Breast epithelium (tissue), 4 donors: ENCODE results near the gene KRT26. TPM values are rescaled to one million over a fixed set of nuclear protein-coding genes. Genes with fewer than 3 reads are reported as not detected.

ENCODE experiments used
- DNase-seq, 2 donors: peaks; one replicate each; pipeline ENCODE4 v3.0.0-alpha.2; 2019; ENCODE audit warnings: low spot score in 2 of 2
- H3K27ac ChIP-seq, 2 donors: fragments of 200-600 bp; sonication (generic) in 1 of 2; one replicate each; pipeline ENCODE4 v1.5.1; 2016 to 2019; ENCODE audit warnings: mild to moderate bottlenecking in 1 of 2
- H3K27me3 ChIP-seq, 2 donors: fragments of 200-600 bp; sonication (generic) in 1 of 2; one replicate each; pipeline versions ENCODE4 v1.5.1 to v1.6.0; 2017 to 2019; ENCODE audit warnings: control low read depth in 1 of 2, mild to moderate bottlenecking in 1 of 2
- H3K36me3 ChIP-seq: fragments of 200-600 bp; one replicate; pipeline ENCODE4 v1.5.1; 2019
- H3K4me1 ChIP-seq, 2 donors: fragments of 200-600 bp; sonication (generic); one replicate each; pipeline ENCODE4 v1.5.1; 2016 to 2019; ENCODE audit warnings: control low read depth in 1 of 2
- H3K4me3 ChIP-seq, 3 donors: fragments of 200-600 bp; sonication (generic); 1 replicate in 2 of 3; 2 replicates in 1 of 3; pipeline ENCODE4 v1.5.1; 2016 to 2019; ENCODE audit warnings: mild to moderate bottlenecking in 3 of 3, moderate library complexity in 2 of 3
- H3K9me3 ChIP-seq, 2 donors: fragments of 200-600 bp; sonication (generic) in 1 of 2; one replicate each; pipeline ENCODE4 v1.5.1; 2016 to 2019; ENCODE audit warnings: control low read depth in 1 of 2
- POLR2A ChIP-seq: fragments of 450-650 bp; IDR thresholded peaks from one replicate; pipeline ENCODE4 v1.6.1; 2016; ENCODE audit warnings: antibody characterized with exemption, mild to moderate bottlenecking, moderate library complexity
- POLR2AphosphoS5 ChIP-seq, 3 donors: sonication (generic); formaldehyde crosslinking; IDR thresholded peaks; one replicate each; pipeline ENCODE4 v1.6.1; 2017; ENCODE audit warnings: antibody characterized with exemption in 3 of 3
- intact Hi-C: fragments of 100-400 bp; cut with DNase I; formaldehyde crosslinking; loops from one replicate; pipeline ENCODE4 v1.15.1; 2023; ENCODE audit warnings: low total_unique reads
- total RNA-seq, 3 donors: library from RNA; depleted of rRNA; stranded (reverse); fragments of >200 nt; gene quantifications; one replicate each; pipeline ENCODE4 v1.1.0, GENCODE V29; 2016
- TF ChIP-seq, protein P1 (sequence below), 3 donors: fragments of 450-650 bp; IDR thresholded peaks; one replicate each; pipeline ENCODE4 v1.5.1; 2016 to 2017; ENCODE audit warnings: antibody characterized with exemption in 3 of 3, mild to moderate bottlenecking in 3 of 3, moderate library complexity in 3 of 3

KRT26 gene
- total RNA-seq, 3 donors from 2014 or later: not detected

DNA sequence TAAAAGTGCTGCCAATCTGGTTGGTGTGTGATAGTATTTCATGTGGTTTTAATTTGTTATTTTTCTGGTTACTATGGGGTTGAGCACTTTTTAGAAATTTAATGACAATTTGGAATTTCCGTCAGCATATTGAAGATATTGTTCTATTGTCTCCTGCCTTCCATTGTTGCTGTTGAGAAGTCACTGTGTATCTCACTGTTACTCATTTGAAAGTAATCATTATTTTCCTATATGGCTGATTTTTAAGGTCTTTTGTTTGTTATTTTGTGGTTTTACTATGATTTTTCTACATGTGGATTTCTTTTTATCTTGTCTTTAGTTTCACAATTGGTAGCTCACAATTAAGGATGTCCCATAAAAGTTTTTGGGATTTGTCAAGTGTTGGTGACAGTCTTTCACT lies 8.2 kb downstream of the KRT26 start:
- Histone ChIP-seq H3K4me1 (no peaks in the 10 kb centered on the region), H3K9me3 (peaks cover 25 to 38% of the 10 kb centered on the region in 2 donors), H3K27ac (no peak overlapping the region), H3K27me3 (peaks cover 0 to 3% of the 10 kb centered on the region in 2 donors), H3K4me3 (no peak overlapping the region), H3K36me3 (no peaks in the 10 kb centered on the region)
- DNase-seq: no peak
- intact Hi-C loops: no loop called here
- TF ChIP-seq POLR2AphosphoS5 (IDR thresholded peaks at IDR 0.05): no peak
- TF ChIP-seq, protein P1, sequence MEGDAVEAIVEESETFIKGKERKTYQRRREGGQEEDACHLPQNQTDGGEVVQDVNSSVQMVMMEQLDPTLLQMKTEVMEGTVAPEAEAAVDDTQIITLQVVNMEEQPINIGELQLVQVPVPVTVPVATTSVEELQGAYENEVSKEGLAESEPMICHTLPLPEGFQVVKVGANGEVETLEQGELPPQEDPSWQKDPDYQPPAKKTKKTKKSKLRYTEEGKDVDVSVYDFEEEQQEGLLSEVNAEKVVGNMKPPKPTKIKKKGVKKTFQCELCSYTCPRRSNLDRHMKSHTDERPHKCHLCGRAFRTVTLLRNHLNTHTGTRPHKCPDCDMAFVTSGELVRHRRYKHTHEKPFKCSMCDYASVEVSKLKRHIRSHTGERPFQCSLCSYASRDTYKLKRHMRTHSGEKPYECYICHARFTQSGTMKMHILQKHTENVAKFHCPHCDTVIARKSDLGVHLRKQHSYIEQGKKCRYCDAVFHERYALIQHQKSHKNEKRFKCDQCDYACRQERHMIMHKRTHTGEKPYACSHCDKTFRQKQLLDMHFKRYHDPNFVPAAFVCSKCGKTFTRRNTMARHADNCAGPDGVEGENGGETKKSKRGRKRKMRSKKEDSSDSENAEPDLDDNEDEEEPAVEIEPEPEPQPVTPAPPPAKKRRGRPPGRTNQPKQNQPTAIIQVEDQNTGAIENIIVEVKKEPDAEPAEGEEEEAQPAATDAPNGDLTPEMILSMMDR (IDR thresholded peaks at IDR 0.05): no peak

DNA sequence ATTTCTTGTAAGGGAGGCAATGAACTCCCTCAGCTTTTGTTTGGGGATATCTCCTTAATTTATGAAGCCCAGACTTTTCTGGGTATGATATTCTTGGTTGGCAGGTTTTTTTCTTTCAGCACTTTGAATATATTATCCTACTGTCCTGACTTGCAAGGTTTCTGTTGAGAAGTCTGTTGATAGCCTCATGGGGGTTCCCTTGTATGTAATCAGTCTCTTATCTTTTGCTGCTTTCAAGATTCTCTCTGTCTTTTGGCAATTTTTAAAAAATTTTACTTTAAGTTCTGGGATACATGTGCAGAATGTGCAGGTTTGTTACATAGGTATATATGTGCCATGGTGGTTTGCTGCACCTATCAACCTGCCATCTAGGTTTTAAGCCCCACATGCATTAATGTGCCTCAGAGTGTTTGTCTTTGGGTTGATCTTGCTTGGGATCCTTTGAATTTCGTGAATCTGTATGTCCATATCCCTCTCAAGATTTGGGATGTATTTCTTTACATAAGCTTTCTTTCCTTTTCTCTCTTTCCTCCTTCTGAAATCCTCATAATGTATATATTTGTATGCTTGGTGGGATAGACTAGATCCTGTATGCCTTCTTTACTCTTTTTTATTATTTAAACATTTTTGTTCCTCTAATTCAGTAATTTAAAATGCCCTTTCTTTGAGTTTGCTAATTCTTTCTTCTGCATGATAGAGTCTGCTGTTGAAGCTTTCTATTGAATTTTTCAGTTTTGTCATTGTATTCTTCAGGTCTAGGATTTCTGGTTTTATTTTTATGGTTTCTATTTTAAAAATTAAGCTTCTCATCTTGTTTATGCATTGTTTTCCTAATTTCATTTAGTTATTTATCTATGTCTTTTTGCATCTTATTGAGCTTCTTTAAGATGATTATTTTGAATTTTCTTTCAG lies 11.6 kb downstream of the KRT26 start:
- intact Hi-C loops: no loop called here
- no peak overlapping the region for H3K4me3 ChIP-seq
- DNase-seq: no peak
- H3K36me3 ChIP-seq: no peaks in the 10 kb centered on the region
- no peaks in the 10 kb centered on the region for H3K4me1 ChIP-seq
- H3K27ac ChIP-seq: no peak overlapping the region
- H3K27me3 ChIP-seq: peaks cover 0 to 3% of the 10 kb centered on the region in 2 donors
- TF ChIP-seq POLR2AphosphoS5 (IDR thresholded peaks at IDR 0.05) (no peak), POLR2A (no peak)
- TF ChIP-seq, protein P1 (IDR thresholded peaks at IDR 0.05): no peak
- peaks cover 25 to 55% of the 10 kb centered on the region in 2 donors for H3K9me3 ChIP-seq

DNA sequence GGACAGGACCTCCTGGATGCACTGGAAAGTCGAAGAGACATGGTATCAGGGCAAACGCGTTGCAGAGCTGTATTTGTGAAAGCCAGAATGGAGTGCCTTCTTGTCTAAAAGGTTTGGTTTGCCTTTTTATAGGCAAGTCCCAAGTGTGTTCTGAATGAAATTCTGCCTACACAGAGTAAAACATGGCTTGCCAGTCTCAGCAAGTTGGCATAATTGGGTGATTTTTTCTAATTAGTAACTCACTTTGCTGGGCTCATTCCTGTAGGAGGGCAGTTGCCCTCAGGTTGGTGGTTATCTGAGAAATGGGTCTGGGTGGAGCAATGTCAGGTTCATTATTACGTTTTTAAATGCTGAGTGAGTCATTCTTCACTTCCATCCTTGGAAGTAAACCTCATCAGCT lies 16.8 kb downstream of the KRT26 start, which contains the start of gene KRT25:
Gene KRT25, minus strand, starts transcription at position 101 of the 400 bp plus-strand sequence. Its CDS starts 60 bp downstream, at position 41.
- no peak for DNase-seq
- no peaks in the 10 kb centered on the region for H3K36me3 ChIP-seq
- peaks cover 4 to 29% of the 10 kb centered on the region in 2 donors for H3K9me3 ChIP-seq
- no peaks in the 10 kb centered on the region for H3K4me1 ChIP-seq
- no peaks in the 10 kb centered on the region for H3K27me3 ChIP-seq
- H3K27ac ChIP-seq: no peak within 1 kb of the TSS
- TF ChIP-seq, protein P1 (IDR thresholded peaks at IDR 0.05): no peak
- TF ChIP-seq POLR2A (no peak), POLR2AphosphoS5 (IDR thresholded peaks at IDR 0.05) (no peak)
- no peak within 1 kb of the TSS for H3K4me3 ChIP-seq
- intact Hi-C loops: no loop called here

DNA sequence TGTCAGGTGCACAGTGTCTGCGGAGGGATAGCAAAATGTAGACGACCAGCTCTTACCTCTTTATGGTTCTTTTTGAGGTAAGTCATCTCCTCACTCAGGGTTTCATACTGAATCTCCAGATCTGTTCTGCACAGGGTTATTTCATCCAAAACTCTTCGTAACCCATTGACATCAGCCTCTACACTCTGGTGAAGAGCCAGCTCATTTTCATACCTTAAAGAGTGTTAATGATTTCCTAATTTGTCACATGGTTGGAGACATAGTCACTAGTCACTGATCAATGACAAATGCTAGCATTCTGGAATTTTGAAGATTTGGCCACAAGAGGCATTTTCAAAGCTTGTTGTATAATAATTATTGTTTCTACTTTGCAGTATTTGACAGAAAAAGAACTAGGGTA lies 18.2 kb downstream of the KRT26 start:
- TF ChIP-seq POLR2AphosphoS5 (IDR thresholded peaks at IDR 0.05): no peak
- TF ChIP-seq, protein P1 (IDR thresholded peaks at IDR 0.05): no peak
- Histone ChIP-seq H3K9me3 (peaks cover 0 to 16% of the 10 kb centered on the region in 2 donors), H3K27ac (no peak overlapping the region), H3K36me3 (no peaks in the 10 kb centered on the region), H3K4me3 (no peak overlapping the region), H3K27me3 (peaks cover 0 to 3% of the 10 kb centered on the region in 2 donors), H3K4me1 (no peaks in the 10 kb centered on the region)
- DNase-seq: no peak
- intact Hi-C loops: no loop called here

DNA sequence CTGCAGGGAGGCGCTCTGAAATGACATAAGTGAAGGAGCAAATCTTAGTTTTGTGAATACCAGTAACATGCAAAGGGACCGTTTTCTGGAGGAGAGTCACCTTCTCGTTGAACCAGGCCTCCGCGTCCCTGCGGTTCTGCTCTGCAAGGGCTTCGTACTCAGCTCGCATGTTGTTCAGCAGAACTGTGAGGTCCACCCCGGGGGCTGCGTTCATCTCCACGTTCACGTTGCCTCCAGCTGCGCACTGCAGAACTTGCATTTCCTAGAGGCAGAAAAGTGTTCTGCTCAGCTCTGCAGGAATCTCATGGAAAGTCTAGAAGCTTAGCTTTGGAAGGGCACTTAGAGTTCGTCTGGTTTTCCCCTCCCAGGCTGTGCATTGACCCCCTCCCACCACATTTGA lies 20.9 kb downstream of the KRT26 start:
- TF ChIP-seq POLR2AphosphoS5 (IDR thresholded peaks at IDR 0.05) (no peak), POLR2A (no peak)
- TF ChIP-seq, protein P1 (IDR thresholded peaks at IDR 0.05): no peak
- H3K9me3 ChIP-seq: no peaks in the 10 kb centered on the region
- no peak overlapping the region for H3K4me3 ChIP-seq
- DNase-seq: no peak
- intact Hi-C loops: no loop called here
- H3K27ac ChIP-seq: no peak overlapping the region
- peaks cover 0 to 7% of the 10 kb centered on the region in 2 donors for H3K27me3 ChIP-seq
- no peaks in the 10 kb centered on the region for H3K4me1 ChIP-seq
- H3K36me3 ChIP-seq: no peaks in the 10 kb centered on the region
